ENCODE measurements around the gene CD300H. TPM values are rescaled to one million over a fixed set of nuclear protein-coding genes. Genes with fewer than 3 reads are reported as not detected.
A peak's percentile ranks its signal among the peaks of the same experiment; 100 is the strongest.

Gene CD300H
- polyA plus RNA-seq, 3 donors = 57.9 to 148 (median 84.7) TPM

DNA sequence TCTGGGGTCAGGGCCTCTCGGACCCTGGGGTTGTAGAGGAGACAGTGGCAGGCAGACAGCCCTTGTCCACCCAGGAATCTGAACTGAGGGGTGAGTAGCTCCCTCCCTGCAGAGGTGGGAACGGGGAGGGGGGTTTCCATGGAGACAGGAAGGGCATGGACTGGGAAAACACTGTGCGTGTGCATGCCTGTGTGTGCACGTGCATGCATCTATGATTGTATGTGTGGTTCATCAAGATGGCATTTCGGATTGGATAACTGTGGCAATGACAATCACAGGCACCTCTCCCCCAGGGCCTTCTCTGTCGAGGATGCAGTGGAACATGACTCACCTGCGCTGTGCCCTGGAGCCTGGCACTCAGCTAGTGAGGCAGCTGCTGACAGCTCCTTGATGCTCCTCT, 15.3 kb downstream of the CD300H start:
- TF ChIP-seq, protein P1, sequence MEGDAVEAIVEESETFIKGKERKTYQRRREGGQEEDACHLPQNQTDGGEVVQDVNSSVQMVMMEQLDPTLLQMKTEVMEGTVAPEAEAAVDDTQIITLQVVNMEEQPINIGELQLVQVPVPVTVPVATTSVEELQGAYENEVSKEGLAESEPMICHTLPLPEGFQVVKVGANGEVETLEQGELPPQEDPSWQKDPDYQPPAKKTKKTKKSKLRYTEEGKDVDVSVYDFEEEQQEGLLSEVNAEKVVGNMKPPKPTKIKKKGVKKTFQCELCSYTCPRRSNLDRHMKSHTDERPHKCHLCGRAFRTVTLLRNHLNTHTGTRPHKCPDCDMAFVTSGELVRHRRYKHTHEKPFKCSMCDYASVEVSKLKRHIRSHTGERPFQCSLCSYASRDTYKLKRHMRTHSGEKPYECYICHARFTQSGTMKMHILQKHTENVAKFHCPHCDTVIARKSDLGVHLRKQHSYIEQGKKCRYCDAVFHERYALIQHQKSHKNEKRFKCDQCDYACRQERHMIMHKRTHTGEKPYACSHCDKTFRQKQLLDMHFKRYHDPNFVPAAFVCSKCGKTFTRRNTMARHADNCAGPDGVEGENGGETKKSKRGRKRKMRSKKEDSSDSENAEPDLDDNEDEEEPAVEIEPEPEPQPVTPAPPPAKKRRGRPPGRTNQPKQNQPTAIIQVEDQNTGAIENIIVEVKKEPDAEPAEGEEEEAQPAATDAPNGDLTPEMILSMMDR (IDR thresholded peaks at IDR 0.05) = no peak

DNA sequence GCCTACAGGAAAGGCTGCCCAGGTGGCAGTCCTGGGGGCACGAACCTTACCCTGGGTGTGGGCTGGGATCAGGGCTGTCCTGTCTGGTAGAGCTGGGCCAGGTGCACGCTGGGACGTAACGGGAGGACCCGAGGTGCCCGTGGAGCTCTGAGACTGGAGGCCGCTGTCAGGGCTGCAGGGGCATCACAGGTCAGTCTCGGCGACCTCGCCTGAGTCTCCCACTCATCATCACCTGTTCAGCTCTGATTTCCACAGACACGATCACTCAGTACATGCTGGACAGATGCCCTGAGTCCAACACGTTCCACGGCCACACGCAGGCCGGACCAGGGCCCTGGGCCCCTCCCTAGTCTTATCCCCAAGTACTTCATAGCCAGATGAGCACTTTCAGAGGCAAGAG, 16.7 kb downstream of the CD300H start:
- H3K4me1 Mint-ChIP-seq = peaks cover 56% of the 10 kb centered on the region
- no peak overlapping the region for H3K4me2 ChIP-seq (replicated peaks; ENCODE audit: extremely low read depth, low read length, poor library complexity, severe bottlenecking)
- intact Hi-C loops (cut with micrococcal nuclease) = no loop called here
- no peaks in the 10 kb centered on the region for H3K27me3 ChIP-seq (ENCODE audit: control insufficient read depth in 2 of 2, insufficient read depth in 2 of 2, low read length in 2 of 2)
- peaks cover 5 to 11% of the 10 kb centered on the region in 2 donors for H3K36me3 Mint-ChIP-seq
- TF ChIP-seq, protein P1 (IDR thresholded peaks at IDR 0.05) = no peak
- H3K79me2 ChIP-seq (ENCODE audit: insufficient read depth, low read length) = peaks cover 2% of the 10 kb centered on the region
- H3K9ac ChIP-seq (ENCODE audit: insufficient read depth, low read length, poor library complexity, severe bottlenecking) = no peak overlapping the region
- no peaks in the 10 kb centered on the region for H3K27me3 Mint-ChIP-seq (ENCODE audit: low read depth in 3 of 3)
- WGBS (ENCODE audit: insufficient coverage) = 96% methylated on average over 11 of the region's 15 CpGs
- no peak overlapping the region for H3K27ac ChIP-seq (ENCODE audit: low read depth in 1 of 2, low read length in 2 of 2)
- no peak overlapping the region for H3K4me3 ChIP-seq (replicated peaks in 1 of 3; ENCODE audit: low read depth in 2 of 3, low read length in 3 of 3)
- H4K20me1 ChIP-seq (ENCODE audit: insufficient read depth, low read length) = no peaks in the 10 kb centered on the region
- H3K27ac Mint-ChIP-seq = peak overlapping the region in 1 of 7 donors; percentile 83
- H3K9me3 Mint-ChIP-seq = peaks cover 0 to 2% (median 0%) of the 10 kb centered on the region in 7 donors
- H3K9me3 ChIP-seq (replicated peaks in 1 of 2; ENCODE audit: control insufficient read depth in 1 of 2, insufficient read depth in 1 of 2, low read length in 2 of 2) = no peaks in the 10 kb centered on the region
- no peak for DNase-seq
- H2AFZ ChIP-seq (ENCODE audit: insufficient read depth, low read depth, low read length, poor library complexity, severe bottlenecking) = no peak overlapping the region
- peaks cover 59 to 67% of the 10 kb centered on the region in 2 donors for H3K4me1 ChIP-seq (ENCODE audit: control insufficient read depth in 1 of 2, insufficient read depth in 2 of 2, low read length in 2 of 2)
- no peak overlapping the region for H3K4me3 Mint-ChIP-seq
- H3K36me3 ChIP-seq (replicated peaks in 1 of 2; ENCODE audit: control insufficient read depth in 1 of 2, insufficient read depth in 2 of 2, low read length in 2 of 2) = no peaks in the 10 kb centered on the region

More for the DNA sequence above, 15.3 kb downstream of the CD300H start:
- H3K9ac ChIP-seq (ENCODE audit: insufficient read depth, low read length, poor library complexity, severe bottlenecking) = no peak overlapping the region
- H3K9me3 Mint-ChIP-seq = peaks cover 0 to 3% (median 0%) of the 10 kb centered on the region in 7 donors
- H3K27ac Mint-ChIP-seq = peak overlapping the region in 1 of 7 donors; percentile 36
- no peaks in the 10 kb centered on the region for H3K36me3 ChIP-seq (replicated peaks in 1 of 2; ENCODE audit: control insufficient read depth in 1 of 2, insufficient read depth in 2 of 2, low read length in 2 of 2)
- DNase-seq = no peak
- H3K27ac ChIP-seq (ENCODE audit: low read depth in 1 of 2, low read length in 2 of 2) = no peak overlapping the region
- H3K4me1 Mint-ChIP-seq = peaks cover 46% of the 10 kb centered on the region
- H3K36me3 Mint-ChIP-seq = peaks cover 5 to 18% of the 10 kb centered on the region in 2 donors
- H3K27me3 Mint-ChIP-seq (ENCODE audit: low read depth in 3 of 3) = peaks cover 0 to 1% (median 0%) of the 10 kb centered on the region in 3 donors
- no peak overlapping the region for H3K4me2 ChIP-seq (replicated peaks; ENCODE audit: extremely low read depth, low read length, poor library complexity, severe bottlenecking)
- H3K4me3 ChIP-seq (replicated peaks in 1 of 3; ENCODE audit: low read depth in 2 of 3, low read length in 3 of 3) = no peak overlapping the region
- H3K4me3 Mint-ChIP-seq = peak overlapping the region in 1 of 2 donors; percentile 39
- no peak overlapping the region for H2AFZ ChIP-seq (ENCODE audit: insufficient read depth, low read depth, low read length, poor library complexity, severe bottlenecking)
- no peaks in the 10 kb centered on the region for H4K20me1 ChIP-seq (ENCODE audit: insufficient read depth, low read length)
- peaks cover 51 to 62% of the 10 kb centered on the region in 2 donors for H3K4me1 ChIP-seq (ENCODE audit: control insufficient read depth in 1 of 2, insufficient read depth in 2 of 2, low read length in 2 of 2)
- H3K9me3 ChIP-seq (replicated peaks in 1 of 2; ENCODE audit: control insufficient read depth in 1 of 2, insufficient read depth in 1 of 2, low read length in 2 of 2) = no peaks in the 10 kb centered on the region
- no peaks in the 10 kb centered on the region for H3K79me2 ChIP-seq (ENCODE audit: insufficient read depth, low read length)
- no peaks in the 10 kb centered on the region for H3K27me3 ChIP-seq (ENCODE audit: control insufficient read depth in 2 of 2, insufficient read depth in 2 of 2, low read length in 2 of 2)
- intact Hi-C loops (cut with micrococcal nuclease) = no loop called here
- 93% methylated on average over 5 of the region's 7 CpGs for WGBS (ENCODE audit: insufficient coverage)
